ENCODE measurements around the gene SHOC2. TPM values are rescaled to one million over a fixed set of nuclear protein-coding genes. Genes with fewer than 3 reads are reported as not detected.

Gene SHOC2
- total and polyA plus RNA-seq, 2 of the 8 experiments (the other 6 are each of a cell fraction or from before 2014, with no cell fraction given) = 7.6 to 28.2 TPM

GRCh38 chr10:110927461-110927860 is 8.1 kb downstream of the SHOC2 start:
- H2BK120ac ChIP-seq (replicated peaks; ENCODE audit: low read depth, low read length) = no peak overlapping the region
- H3K4me3 ChIP-seq (ENCODE audit: extremely low read depth in 1 of 4, insufficient read depth in 2 of 4, low read depth in 3 of 4, low read length in 4 of 4) = no peak overlapping the region
- WGBS, 2 experiments (ENCODE audit: extremely low coverage in 1 of 2, insufficient coverage in 1 of 2, insufficient read length in 1 of 2, insufficient replicate concordance in 2 of 2, low coverage in 1 of 2, low lambda C conversion rate in 2 of 2, missing lambda C conversion rate in 1 of 2) = 97% methylated on average over 2 of the region's 2 CpGs; no CpG with 5 or more reads in 1 of the 2 experiments
- H3K27me3 ChIP-seq (replicated peaks in 1 of 4; ENCODE audit: control insufficient read depth in 3 of 4, extremely low read depth in 1 of 4, insufficient read depth in 3 of 4, low read length in 3 of 4) = no peaks in the 10 kb centered on the region
- no peaks in the 10 kb centered on the region for H3K9me3 ChIP-seq (ENCODE audit: insufficient read depth in 2 of 2, low read depth in 1 of 2, low read length in 1 of 2)
- H3K56ac ChIP-seq (replicated peaks; ENCODE audit: insufficient read length, low read depth, low read length) = no peak overlapping the region
- H4K20me1 ChIP-seq (replicated peaks in 1 of 2; ENCODE audit: control insufficient read depth in 1 of 2, insufficient read depth in 2 of 2, low read length in 2 of 2) = peaks cover 1 to 5% of the 10 kb centered on the region in 2 experiments
- H3K4me1 ChIP-seq (replicated peaks in 1 of 4; ENCODE audit: control insufficient read depth in 3 of 4, insufficient read depth in 4 of 4, low read length in 3 of 4) = peaks cover 0 to 3% (median 0%) of the 10 kb centered on the region in 4 experiments; a peak in 1 of 7 replicates
- no peak overlapping the region for H4K91ac ChIP-seq (replicated peaks; ENCODE audit: insufficient read length, low read length)
- no peak overlapping the region for H3K27ac ChIP-seq (ENCODE audit: low read depth, low read length)
- no peak overlapping the region for H3K4me2 ChIP-seq (ENCODE audit: insufficient read depth in 1 of 2, low read depth in 2 of 2, low read length in 2 of 2)
- no peak overlapping the region for H2BK5ac ChIP-seq (ENCODE audit: low read depth, low read length)
- CTCF ChIA-PET (ENCODE audit: partially characterized antibody) = interaction anchor here (1.0 to 1.5 kb wide), 4 partner anchors 50 to 320 kb away, joined by 3 to 4 read pairs (median 4); no protein-coding TSS in a partner anchor
- H3K23ac ChIP-seq (ENCODE audit: insufficient read length) = no peak overlapping the region
- H2BK20ac ChIP-seq (ENCODE audit: low read length) = no peak overlapping the region
- no peak overlapping the region for H3K4ac ChIP-seq (replicated peaks; ENCODE audit: insufficient read length, low read depth, low read length)
- H3K23me2 ChIP-seq (ENCODE audit: low read depth, low read length) = no peaks in the 10 kb centered on the region
- H4K5ac ChIP-seq (ENCODE audit: insufficient read length, low read depth, low read length) = no peak overlapping the region
- H3K14ac ChIP-seq (ENCODE audit: insufficient read length) = no peak overlapping the region
- no peak overlapping the region for H2BK12ac ChIP-seq (ENCODE audit: low read depth, low read length)
- H3K9ac ChIP-seq (replicated peaks in 1 of 4; ENCODE audit: extremely low read depth in 1 of 4, low read depth in 3 of 4, low read length in 3 of 4) = no peak overlapping the region
- H2BK15ac ChIP-seq (ENCODE audit: low read length) = no peak overlapping the region
- H3K36me3 ChIP-seq (ENCODE audit: control insufficient read depth in 2 of 4, insufficient read depth in 4 of 4, low read length in 3 of 4) = no peaks in the 10 kb centered on the region
- no peak overlapping the region for H2AFZ ChIP-seq (ENCODE audit: low read length)
- H2AK5ac ChIP-seq (ENCODE audit: low read depth, low read length) = no peak overlapping the region
- no peak for TF ChIP-seq JUND (IDR thresholded peaks at IDR 0.05; ENCODE audit: low read length)
- H4K8ac ChIP-seq (ENCODE audit: extremely low read depth, insufficient read depth, low read length) = no peak overlapping the region
- H3K18ac ChIP-seq (ENCODE audit: extremely low read depth, low read length) = no peak overlapping the region
- DNase-seq (ENCODE audit: low read depth in 1 of 2, low spot score in 2 of 2) (no peak), FAIRE-seq (no peak)
- H3K79me2 ChIP-seq (ENCODE audit: control insufficient read depth in 1 of 2, insufficient read depth in 2 of 2, low read length in 2 of 2) = peaks cover 3 to 100% of the 10 kb centered on the region in 2 experiments; a peak in 3 of 4 replicates
- POLR2A ChIA-PET (ENCODE audit: partially characterized antibody) = no interaction called here
- no peaks in the 10 kb centered on the region for H3K79me1 ChIP-seq (ENCODE audit: low read depth, low read length)

All from H1 (cell line).